GM19351 (cell line): ENCODE results near the gene PAXX.

ENCODE experiments used
- ATAC-seq: cut with Tn5 transposase; IDR thresholded peaks from one replicate; pipeline ENCODE4 v1.9.1; 2021; ENCODE audit warnings: mild to moderate bottlenecking, moderate library complexity; ENCODE audit not compliant: unreplicated experiment

The PAXX gene, protein sequence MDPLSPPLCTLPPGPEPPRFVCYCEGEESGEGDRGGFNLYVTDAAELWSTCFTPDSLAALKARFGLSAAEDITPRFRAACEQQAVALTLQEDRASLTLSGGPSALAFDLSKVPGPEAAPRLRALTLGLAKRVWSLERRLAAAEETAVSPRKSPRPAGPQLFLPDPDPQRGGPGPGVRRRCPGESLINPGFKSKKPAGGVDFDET

GRCh38 chr9:136991993-136992818 is at the start of gene PAXX:
TSS of gene PAXX (plus strand) at chr9:136992422. CDS start at chr9:136992444, 22 bp downstream.
- peak; percentile 85 for ATAC-seq

DNA sequence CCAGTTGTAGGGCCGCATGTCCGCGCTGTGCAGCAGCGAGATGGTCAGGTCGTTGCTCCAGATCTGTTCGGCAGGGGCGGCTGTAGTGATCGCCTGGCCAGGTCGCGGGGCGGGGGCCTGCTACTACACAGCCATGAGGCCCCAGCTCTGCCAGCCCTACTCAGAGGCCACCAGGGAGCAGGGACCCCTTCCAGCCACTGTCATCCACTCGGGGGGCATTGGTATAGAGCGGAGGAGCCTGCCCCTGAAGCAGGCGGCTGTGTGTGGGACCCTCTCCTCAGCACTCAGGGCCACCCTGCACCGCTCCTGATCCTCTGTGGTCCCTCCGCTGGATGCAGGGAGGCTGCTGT is 49.4 kb upstream of the PAXX start:
- no peak for ATAC-seq

DNA sequence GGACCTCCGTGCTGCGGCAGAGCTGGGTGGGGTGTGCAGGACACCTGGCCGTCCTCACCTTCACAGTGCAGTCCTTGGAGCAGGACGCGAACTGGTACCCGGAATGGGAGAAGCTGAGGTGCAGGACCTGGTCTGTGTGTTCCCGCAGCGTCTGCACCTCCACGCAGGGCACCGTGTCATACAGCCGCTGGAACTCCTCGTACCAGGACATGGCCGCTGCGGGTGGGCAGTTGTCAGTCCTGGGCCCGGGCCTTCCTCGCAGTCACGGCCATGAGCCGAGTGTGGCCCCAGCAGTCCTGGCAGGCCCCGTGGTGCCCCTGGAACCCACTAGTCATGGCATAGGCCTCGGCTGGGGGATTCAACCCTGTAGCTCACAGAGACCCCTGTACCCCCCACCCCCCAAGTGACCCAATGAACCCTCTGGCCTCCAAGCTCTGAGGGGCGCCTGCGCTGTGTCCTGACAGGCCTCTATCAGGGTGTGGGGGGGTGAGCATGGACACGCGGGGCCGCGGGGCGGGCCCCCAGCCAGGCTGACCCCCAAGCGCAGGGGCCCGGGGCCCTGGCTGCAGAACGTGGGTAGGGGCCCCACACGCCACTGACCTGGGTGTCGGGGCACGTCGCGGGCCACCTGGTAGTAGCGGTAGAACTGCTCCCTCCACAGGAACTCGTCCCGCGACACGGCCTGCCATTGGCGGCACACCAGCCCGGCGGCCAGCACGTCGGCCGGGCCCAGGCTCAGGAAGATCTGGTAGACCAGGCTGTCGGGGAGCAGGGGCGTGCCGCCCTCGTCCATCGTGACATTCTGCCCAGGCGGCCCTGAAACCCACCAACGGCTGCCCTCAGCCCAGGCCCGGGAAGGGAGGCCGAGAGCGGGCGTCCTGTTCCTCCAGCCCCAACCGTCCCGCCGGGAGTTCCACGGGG is 48.7 kb upstream of the PAXX start:
- peak; percentile 13 for ATAC-seq

DNA sequence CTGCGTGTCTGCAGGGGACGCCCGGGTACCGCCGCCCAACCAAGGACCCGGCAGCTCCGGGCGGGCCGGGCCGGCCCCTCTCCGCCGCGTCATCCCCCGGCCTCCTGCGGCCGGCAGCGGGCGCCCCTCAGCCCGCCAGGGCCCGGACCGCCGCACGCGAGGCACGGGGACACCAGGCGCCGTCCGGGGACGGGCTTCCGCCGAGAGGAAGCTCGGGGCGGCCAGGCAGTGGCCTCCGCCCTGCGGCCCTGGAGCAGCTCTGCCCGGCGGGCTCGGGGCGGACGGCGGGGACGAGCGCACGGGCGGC is 48.1 kb upstream of the PAXX start:
- peak; percentile 43 for ATAC-seq

DNA sequence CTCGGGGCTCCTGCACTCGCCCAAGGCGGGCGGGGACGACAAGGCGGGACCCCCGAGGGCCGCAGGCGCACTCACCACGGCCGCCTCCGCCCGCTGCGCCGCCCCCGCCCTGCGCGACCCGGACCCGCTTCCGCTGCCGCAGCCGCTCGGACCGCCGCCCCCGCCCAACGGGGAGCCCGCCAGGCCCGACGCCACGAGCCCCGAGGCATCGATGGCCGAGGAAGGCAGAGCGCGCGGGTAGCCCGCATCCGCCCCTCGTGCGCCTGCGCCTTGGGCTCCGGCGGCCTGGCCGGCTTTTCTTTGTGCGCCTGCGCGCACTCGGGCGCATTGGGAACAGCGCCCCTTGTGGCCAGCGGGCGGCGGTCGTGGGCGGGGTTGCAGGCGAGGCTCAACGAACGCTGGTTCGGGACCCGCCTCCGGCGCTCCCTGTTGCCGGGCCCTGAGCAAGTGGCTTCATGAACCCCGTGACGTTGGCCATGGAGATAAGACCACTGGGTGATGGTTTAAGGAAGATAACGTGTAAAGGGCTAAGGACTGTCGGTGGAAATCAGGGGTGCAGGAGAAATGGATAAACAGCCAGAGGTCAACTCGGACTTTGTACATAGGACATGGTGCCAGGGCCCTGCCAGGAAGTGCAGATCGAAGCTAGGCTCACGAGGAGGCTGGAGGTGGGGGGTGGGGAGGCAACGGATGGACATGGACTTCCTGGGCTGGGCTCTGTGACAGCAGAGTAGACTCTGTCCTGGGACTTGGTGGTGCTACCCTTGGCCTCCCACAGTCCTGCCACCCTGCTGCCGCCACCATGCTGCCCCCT is 47.5 kb upstream of the PAXX start, which contains the start of the genes C8G and FBXW5:
TSS of gene C8G (plus strand) at position 725 of the 814 bp plus-strand sequence. CDS start at position 803, 78 bp downstream.
TSS of gene FBXW5 (minus strand) at position 220 of the 814 bp plus-strand sequence. CDS start 655 bp downstream, outside the sequence.
- ATAC-seq: peak; percentile 75

DNA sequence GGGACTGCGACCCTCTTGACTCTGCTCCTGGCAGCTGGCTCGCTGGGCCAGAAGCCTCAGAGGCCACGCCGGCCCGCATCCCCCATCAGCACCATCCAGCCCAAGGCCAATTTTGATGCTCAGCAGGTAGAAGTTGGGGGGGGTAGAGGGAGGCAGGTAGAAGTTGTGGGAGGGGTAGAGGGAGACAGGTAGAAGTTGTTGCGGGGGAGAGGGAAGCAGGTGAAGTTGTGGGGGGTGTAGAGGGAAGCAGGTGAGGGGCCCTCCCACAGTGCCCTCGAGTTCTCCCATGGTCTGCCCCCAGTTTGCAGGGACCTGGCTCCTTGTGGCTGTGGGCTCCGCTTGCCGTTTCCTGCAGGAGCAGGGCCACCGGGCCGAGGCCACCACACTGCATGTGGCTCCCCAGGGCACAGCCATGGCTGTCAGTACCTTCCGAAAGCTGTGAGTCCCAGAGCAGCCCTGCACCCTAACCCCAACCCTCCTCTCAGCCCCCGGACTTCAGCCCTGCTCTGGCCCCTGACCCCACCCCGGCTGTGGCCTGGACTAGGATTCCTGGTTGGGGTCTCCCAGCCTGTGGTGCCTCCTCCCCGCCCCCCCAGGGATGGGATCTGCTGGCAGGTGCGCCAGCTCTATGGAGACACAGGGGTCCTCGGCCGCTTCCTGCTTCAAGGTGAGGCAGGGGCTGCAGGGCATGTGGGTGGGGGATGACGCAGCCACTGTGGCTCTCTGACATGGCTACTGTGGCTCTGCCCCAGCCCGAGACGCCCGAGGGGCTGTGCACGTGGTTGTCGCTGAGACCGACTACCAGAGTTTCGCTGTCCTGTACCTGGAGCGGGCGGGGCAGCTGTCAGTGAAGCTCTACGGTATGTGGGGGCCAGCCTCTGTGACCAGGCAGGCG is 46.6 kb upstream of the PAXX start:
- ATAC-seq: no peak

DNA sequence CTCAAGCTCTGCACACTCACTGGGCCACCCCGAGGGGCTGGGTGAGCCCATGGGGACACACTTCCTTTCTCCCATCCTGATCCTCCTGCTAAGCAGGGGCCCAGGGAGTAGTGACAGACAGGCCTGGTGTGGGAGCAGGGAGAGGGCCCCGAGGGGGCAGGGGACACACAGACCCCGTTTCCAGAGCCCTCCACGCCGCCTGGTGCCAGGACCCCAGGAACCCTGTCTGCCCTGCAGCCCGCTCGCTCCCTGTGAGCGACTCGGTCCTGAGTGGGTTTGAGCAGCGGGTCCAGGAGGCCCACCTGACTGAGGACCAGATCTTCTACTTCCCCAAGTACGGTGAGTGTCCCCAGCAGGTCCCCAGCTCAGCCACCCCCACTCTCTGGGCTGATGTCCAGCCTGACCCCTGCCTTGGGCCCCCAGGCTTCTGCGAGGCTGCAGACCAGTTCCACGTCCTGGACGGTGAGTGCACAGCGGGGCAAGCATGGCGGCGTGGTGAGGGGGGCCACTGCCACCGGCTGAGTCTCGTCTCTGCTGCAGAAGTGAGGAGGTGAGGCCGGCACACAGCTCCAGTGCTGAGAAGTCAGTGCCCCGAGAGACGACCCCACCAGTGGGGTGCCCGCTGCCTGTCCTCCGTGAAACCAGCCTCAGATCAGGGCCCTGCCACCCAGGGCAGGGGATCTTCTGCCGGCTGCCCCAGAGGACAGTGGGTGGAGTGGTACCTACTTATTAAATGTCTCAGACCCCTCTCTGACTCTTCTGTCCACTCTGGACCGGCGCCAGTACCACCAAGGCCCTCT is 45.8 kb upstream of the PAXX start:
- ATAC-seq: no peak

- no peak for ATAC-seq
Observed at GRCh38 chr9:136947028-136947891, 45.0 kb upstream of the PAXX start.

DNA sequence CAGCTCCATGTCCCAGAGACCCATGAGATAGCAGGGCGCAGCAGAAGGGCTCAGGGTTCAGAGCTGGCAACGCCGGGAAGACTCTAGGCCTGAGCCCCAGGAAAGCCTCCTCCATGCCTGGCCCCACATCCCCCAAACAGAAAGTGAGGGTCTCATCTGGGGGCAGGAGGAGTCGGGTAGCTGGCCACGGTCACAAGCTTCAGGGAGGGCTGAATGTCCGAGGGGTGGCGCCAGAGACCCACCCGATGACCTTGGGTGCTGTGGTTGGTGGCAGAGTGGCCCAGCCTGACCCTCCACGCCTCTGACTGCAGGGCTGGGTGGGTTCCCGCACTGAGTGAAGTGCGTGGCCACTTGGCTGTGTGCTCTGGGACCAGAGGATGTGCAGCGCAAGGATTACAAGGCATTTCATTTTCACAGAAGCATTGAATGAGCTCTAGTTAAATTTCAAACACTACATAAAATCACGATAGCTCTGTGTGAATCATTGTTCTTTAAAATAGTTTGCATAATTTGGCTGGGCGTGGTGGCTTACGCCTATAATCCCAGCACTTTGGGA is 44.2 kb upstream of the PAXX start:
- ATAC-seq: no peak

DNA sequence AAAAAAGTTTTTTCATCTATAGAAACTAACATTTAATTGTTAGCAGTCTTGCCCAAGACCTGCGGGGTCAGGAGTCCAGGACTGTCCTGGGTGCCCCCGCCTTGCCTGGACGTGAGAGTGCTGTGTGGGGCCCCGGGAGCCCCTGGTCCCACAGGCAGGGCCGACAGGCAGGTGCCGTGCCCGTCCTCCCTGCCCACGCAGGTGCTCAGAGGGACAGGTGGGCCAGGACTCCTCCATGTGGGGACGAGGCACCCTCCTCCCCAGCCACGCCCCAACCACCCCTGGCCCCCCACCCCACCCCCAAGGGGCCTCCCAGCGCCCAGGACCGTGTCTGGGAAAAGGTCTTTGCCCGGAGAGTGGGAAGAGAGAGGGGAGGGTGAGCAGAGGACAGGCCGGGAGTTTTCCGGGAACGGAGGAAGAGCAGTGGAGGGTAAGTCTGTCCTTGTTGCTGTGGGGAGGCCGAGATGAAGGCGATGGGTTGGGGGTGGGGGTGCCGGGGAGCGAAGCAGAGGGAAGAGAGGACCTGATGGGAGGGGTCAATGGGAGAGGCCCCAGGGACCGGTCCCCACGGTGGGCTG is 42.9 kb upstream of the PAXX start:
- no peak for ATAC-seq

- ATAC-seq: peak; percentile 90
Observed at GRCh38 chr9:136949817-136950655, 42.2 kb upstream of the PAXX start.

GRCh38 chr9:136950656-136951276 is 41.5 kb upstream of the PAXX start:
- no peak for ATAC-seq

- no peak for ATAC-seq
Observed at GRCh38 chr9:136951541-136952320, 40.5 kb upstream of the PAXX start, which contains the start of gene LCN12. TSS of gene LCN12 (plus strand) at chr9:136952273. CDS start at chr9:136952328, 55 bp downstream.

GRCh38 chr9:136952321-136952850 is 39.8 kb upstream of the PAXX start:
- no peak for ATAC-seq
